H9 (cell line): ENCODE data around the gene ACOXL. TPM values are rescaled to one million over a fixed set of nuclear protein-coding genes. Genes with fewer than 3 reads are reported as not detected.

Experiments used
- DNase-seq: peaks from one replicate; pipeline ENCODE4 v3.0.0-alpha.2; 2017
- H2AFZ ChIP-seq: one replicate; pipeline ENCODE4 v1.6.1; 2013; ENCODE audit warnings: mild to moderate bottlenecking, low read length, control low read depth, moderate library complexity
- H2AK5ac ChIP-seq: 2 replicates; pipeline ENCODE4 v1.6.1; 2013; ENCODE audit warnings: low read length, control low read depth, mixed read lengths; ENCODE audit not compliant: insufficient read length
- H2BK120ac ChIP-seq: one replicate; pipeline ENCODE4 v1.6.1; 2013; ENCODE audit warnings: low read depth, mild to moderate bottlenecking, low read length, control low read depth, inconsistent platforms; ENCODE audit not compliant: poor library complexity, severe bottlenecking
- H2BK12ac ChIP-seq: 2 replicates; pipeline ENCODE4 v1.6.1; 2013; ENCODE audit warnings: low read length, control low read depth, mixed read lengths, low read depth; ENCODE audit not compliant: insufficient read length
- H2BK15ac ChIP-seq: 2 replicates; pipeline ENCODE4 v1.6.1; 2013; ENCODE audit warnings: low read depth, low read length, control low read depth
- H2BK20ac ChIP-seq: one replicate; pipeline ENCODE4 v1.6.1; 2013; ENCODE audit warnings: low read depth, mild to moderate bottlenecking, low read length, control low read depth, inconsistent platforms; ENCODE audit not compliant: poor library complexity, severe bottlenecking
- H2BK5ac ChIP-seq: 2 replicates; pipeline ENCODE4 v1.6.1; 2013; ENCODE audit warnings: low read length, control low read depth, mixed read lengths; ENCODE audit not compliant: insufficient read length
- H3K14ac ChIP-seq: 2 replicates; pipeline ENCODE4 v1.6.1; 2013; ENCODE audit warnings: low read length, control low read depth; ENCODE audit not compliant: insufficient read depth
- H3K18ac ChIP-seq: 2 replicates; pipeline ENCODE4 v1.6.1; 2013; ENCODE audit warnings: low read depth, mild to moderate bottlenecking, mixed read lengths, low read length, control low read depth; ENCODE audit not compliant: insufficient read length
- H3K23ac ChIP-seq: 2 replicates; pipeline ENCODE4 v1.6.1; 2013; ENCODE audit warnings: low read length, control low read depth, mixed read lengths, low read depth; ENCODE audit not compliant: insufficient read length
- H3K23me2 ChIP-seq: 2 replicates; pipeline ENCODE4 v1.6.1; 2013; ENCODE audit warnings: low read depth, mild to moderate bottlenecking, mixed read lengths, low read length, control low read depth; ENCODE audit not compliant: insufficient read length, poor library complexity, severe bottlenecking
- H3K27ac ChIP-seq: 2 replicates; pipeline ENCODE4 v1.5.1; 2013; ENCODE audit warnings: low read length, control low read depth, mixed read lengths, low read depth; ENCODE audit not compliant: insufficient read length
- H3K27me3 ChIP-seq: 2 replicates; pipeline ENCODE4 v1.6.1; 2013; ENCODE audit warnings: low read length, control low read depth, inconsistent platforms; ENCODE audit not compliant: insufficient read depth
- H3K4ac ChIP-seq: 2 replicates; pipeline ENCODE4 v1.6.1; 2013; ENCODE audit warnings: low read depth, mild to moderate bottlenecking, control low read depth, inconsistent platforms, low read length, moderate library complexity
- H3K4me1 ChIP-seq: 2 replicates; pipeline ENCODE4 v1.6.1; 2013; ENCODE audit warnings: low read length, control low read depth, inconsistent platforms; ENCODE audit not compliant: insufficient read depth
- H3K4me2 ChIP-seq: 2 replicates; pipeline ENCODE4 v1.6.1; 2013; ENCODE audit warnings: low read length, control low read depth, mixed read lengths; ENCODE audit not compliant: insufficient read length, insufficient read depth
- H3K56ac ChIP-seq: 2 replicates; pipeline ENCODE4 v1.6.1; 2013; ENCODE audit warnings: low read depth, mild to moderate bottlenecking, mixed read lengths, low read length, control low read depth; ENCODE audit not compliant: insufficient read length
- H3K79me1 ChIP-seq: 2 replicates; pipeline ENCODE4 v1.6.1; 2013; ENCODE audit warnings: low read depth, mild to moderate bottlenecking, moderate library complexity, low read length, control low read depth, inconsistent platforms; ENCODE audit not compliant: insufficient read depth, poor library complexity, severe bottlenecking
- H3K79me2 ChIP-seq: 2 replicates; pipeline ENCODE4 v1.6.1; 2013; ENCODE audit warnings: low read length, control low read depth, inconsistent platforms; ENCODE audit not compliant: insufficient read depth
- H3K9ac ChIP-seq: 2 replicates; pipeline ENCODE4 v1.6.1; 2013; ENCODE audit warnings: low read length, control low read depth, mixed read lengths; ENCODE audit not compliant: insufficient read length; ENCODE audit errors: extremely low read depth
- H3K9me3 ChIP-seq: one replicate; pipeline ENCODE4 v1.6.1; 2013; ENCODE audit warnings: low read depth, low read length, inconsistent platforms; ENCODE audit not compliant: control insufficient read depth
- H3T11ph ChIP-seq: one replicate; pipeline ENCODE4 v1.6.1; 2013; ENCODE audit warnings: mild to moderate bottlenecking, low read length, control low read depth, inconsistent platforms
- H4K20me1 ChIP-seq: one replicate; pipeline ENCODE4 v1.6.1; 2013; ENCODE audit not compliant: control insufficient read depth, insufficient read length, insufficient read depth
- H4K5ac ChIP-seq: 2 replicates; pipeline ENCODE4 v1.6.1; 2013; ENCODE audit warnings: low read depth, mild to moderate bottlenecking, mixed read lengths, low read length, control low read depth; ENCODE audit not compliant: insufficient read length
- H4K8ac ChIP-seq: replicated peaks from 2 replicates; pipeline ENCODE4 v1.6.1; 2013; ENCODE audit warnings: low read length, control low read depth, mixed read lengths, low read depth; ENCODE audit not compliant: insufficient read length
- H4K91ac ChIP-seq: 2 replicates; pipeline ENCODE4 v1.6.1; 2013; ENCODE audit warnings: low read depth, mild to moderate bottlenecking, moderate library complexity, mixed read lengths, low read length, control low read depth; ENCODE audit not compliant: insufficient read length
- H3K27ac Mint-ChIP-seq, 3 experiments: 2 replicates in 2 of 3; 3 replicates in 1 of 3; pipeline ENCODE4 v1.8.0; 2020 to 2021; ENCODE audit warnings: mixed read lengths in 3 of 3, mild to moderate bottlenecking in 1 of 3, moderate library complexity in 1 of 3
- H3K27me3 Mint-ChIP-seq: 2 replicates; pipeline ENCODE4 v1.8.0; 2021; ENCODE audit warnings: low read depth, mild to moderate bottlenecking, moderate library complexity, mixed read lengths
- H3K36me3 Mint-ChIP-seq, 3 experiments: 2 replicates in 2 of 3; 3 replicates in 1 of 3; pipeline ENCODE4 v1.8.0; 2020 to 2021; ENCODE audit warnings: low read depth in 3 of 3, mixed read lengths in 3 of 3; ENCODE audit not compliant: insufficient read depth in 1 of 3
- H3K4me1 Mint-ChIP-seq, 2 experiments: 2 replicates each; pipeline ENCODE4 v1.8.0; 2020; ENCODE audit warnings: mixed read lengths in 2 of 2
- H3K4me3 Mint-ChIP-seq, 2 experiments: 2 replicates in 1 of 2; 3 replicates in 1 of 2; pipeline ENCODE4 v1.8.0; 2020 to 2021; ENCODE audit warnings: mild to moderate bottlenecking in 2 of 2, mixed read lengths in 2 of 2, moderate library complexity in 1 of 2
- H3K9me3 Mint-ChIP-seq, 2 experiments: 2 replicates in 1 of 2; 3 replicates in 1 of 2; pipeline ENCODE4 v1.8.0; 2020; ENCODE audit warnings: mild to moderate bottlenecking in 2 of 2, mixed read lengths in 2 of 2, moderate library complexity in 1 of 2
- WGBS: extraction: QIAGEN DNeasy Blood & Tissue Kit; methylation state at CpG from one replicate; pipeline ENCODE4 v1.1.7; 2013; ENCODE audit warnings: missing lambda C conversion rate, low lambda C conversion rate, mixed read lengths; ENCODE audit not compliant: insufficient read length; ENCODE audit errors: extremely low coverage; 5-methylcytosine and 5-hydroxymethylcytosine counted together
- total RNA-seq: library from RNA; stranded (reverse); gene quantifications from 2 replicates; pipeline ENCODE4 v1.2.1, GENCODE V29; 2021
- TF ChIP-seq, protein P1 (sequence below): fragments of 200-600 bp; sonication (generic); conservative IDR thresholded peaks from 3 replicates; pipeline ENCODE4 v1.8.0; 2021; ENCODE audit warnings: antibody characterized with exemption, mild to moderate bottlenecking

ACOXL gene
- total RNA-seq, 1 experiment from 2014 or later: 37.6 TPM

DNA sequence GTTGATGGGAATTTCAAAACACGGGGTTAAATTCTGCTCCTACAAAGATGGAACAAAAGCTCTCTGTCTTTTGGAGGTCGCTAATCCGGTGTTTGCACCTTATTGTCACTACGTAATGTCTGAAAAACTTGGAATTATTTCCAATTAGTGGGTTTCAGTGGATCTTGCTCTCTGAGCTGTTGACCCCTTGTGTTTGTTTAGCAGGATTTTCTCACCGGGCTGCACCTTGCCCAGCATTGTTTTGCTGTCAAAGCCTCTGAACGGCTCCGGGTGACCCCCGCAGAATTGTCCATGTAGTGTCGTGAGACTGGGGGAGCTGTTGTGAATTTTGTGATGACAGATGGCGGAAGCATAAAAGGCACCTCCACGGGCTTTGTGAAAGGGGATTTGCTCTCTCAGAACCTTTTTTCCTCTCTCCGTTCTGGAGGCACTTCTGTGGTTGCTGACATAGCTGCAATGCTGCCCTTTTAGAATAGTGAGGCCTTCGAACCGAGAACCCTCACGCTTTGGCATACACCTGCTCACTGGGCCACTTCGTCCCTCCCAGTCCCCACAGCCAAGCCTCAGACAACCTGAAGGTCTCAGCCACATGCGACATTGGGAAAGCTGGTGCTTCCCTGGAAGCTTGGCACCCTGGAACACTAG is 129.4 kb downstream of the ACOXL start:
- H3K27me3 ChIP-seq: no peaks in the 10 kb centered on the region
- H3K79me2 ChIP-seq: no peaks in the 10 kb centered on the region
- WGBS: no CpG with 5 or more reads among the region's 17 CpGs
- no peak overlapping the region for H2BK5ac ChIP-seq
- H4K91ac ChIP-seq: no peak overlapping the region
- H4K8ac ChIP-seq: no peak overlapping the region
- no peak overlapping the region for H3K9ac ChIP-seq
- no peaks in the 10 kb centered on the region for H3K9me3 ChIP-seq
- Mint-ChIP-seq H3K27ac (peak overlapping the region in 2 of 3 experiments; percentile 34 to 85; a peak in 4 of 7 replicates), H3K36me3 (peaks cover 2 to 22% (median 22%) of the 10 kb centered on the region in 3 experiments; a peak in 5 of 7 replicates), H3K4me3 (no peak overlapping the region), H3K9me3 (no peaks in the 10 kb centered on the region), H3K27me3 (no peaks in the 10 kb centered on the region; the same call in 1 of the 2 replicates), H3K4me1 (peaks cover 37 to 61% of the 10 kb centered on the region in 2 experiments)
- H2BK12ac ChIP-seq: no peak overlapping the region
- no peak overlapping the region for H2BK120ac ChIP-seq
- no peak overlapping the region for H3K27ac ChIP-seq
- H3T11ph ChIP-seq: no peak overlapping the region
- no peak overlapping the region for H3K4ac ChIP-seq
- no peak overlapping the region for H4K5ac ChIP-seq
- TF ChIP-seq, protein P1, sequence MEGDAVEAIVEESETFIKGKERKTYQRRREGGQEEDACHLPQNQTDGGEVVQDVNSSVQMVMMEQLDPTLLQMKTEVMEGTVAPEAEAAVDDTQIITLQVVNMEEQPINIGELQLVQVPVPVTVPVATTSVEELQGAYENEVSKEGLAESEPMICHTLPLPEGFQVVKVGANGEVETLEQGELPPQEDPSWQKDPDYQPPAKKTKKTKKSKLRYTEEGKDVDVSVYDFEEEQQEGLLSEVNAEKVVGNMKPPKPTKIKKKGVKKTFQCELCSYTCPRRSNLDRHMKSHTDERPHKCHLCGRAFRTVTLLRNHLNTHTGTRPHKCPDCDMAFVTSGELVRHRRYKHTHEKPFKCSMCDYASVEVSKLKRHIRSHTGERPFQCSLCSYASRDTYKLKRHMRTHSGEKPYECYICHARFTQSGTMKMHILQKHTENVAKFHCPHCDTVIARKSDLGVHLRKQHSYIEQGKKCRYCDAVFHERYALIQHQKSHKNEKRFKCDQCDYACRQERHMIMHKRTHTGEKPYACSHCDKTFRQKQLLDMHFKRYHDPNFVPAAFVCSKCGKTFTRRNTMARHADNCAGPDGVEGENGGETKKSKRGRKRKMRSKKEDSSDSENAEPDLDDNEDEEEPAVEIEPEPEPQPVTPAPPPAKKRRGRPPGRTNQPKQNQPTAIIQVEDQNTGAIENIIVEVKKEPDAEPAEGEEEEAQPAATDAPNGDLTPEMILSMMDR: no peak
- H3K23ac ChIP-seq: no peak overlapping the region
- H3K56ac ChIP-seq: no peak overlapping the region
- H3K79me1 ChIP-seq: no peaks in the 10 kb centered on the region
- H4K20me1 ChIP-seq: no peaks in the 10 kb centered on the region
- H2BK15ac ChIP-seq: no peak overlapping the region
- no peak overlapping the region for H3K4me2 ChIP-seq
- H3K23me2 ChIP-seq: no peaks in the 10 kb centered on the region
- peaks cover 10% of the 10 kb centered on the region; the same call in 1 of the 2 replicates for H3K4me1 ChIP-seq
- H2AK5ac ChIP-seq: no peak overlapping the region
- no peak overlapping the region for H2AFZ ChIP-seq
- no peak for DNase-seq
- no peak overlapping the region for H3K14ac ChIP-seq
- H3K18ac ChIP-seq: no peak overlapping the region
- H2BK20ac ChIP-seq: no peak overlapping the region
